ENCODE data around the gene DUSP22. TPM values are rescaled to one million over a fixed set of nuclear protein-coding genes. Genes with fewer than 3 reads are reported as not detected.

Gene DUSP22
- total and polyA plus RNA-seq, 9 of the 15 experiments (the other 6 are each of a cell fraction or from before 2014, with no cell fraction given): 9.3 to 19.4 (median 11.8) TPM

- TF ChIP-seq ZBTB40 (IDR thresholded peaks at IDR 0.05): no peak
- no peak for TF ChIP-seq ZBTB40 (CRISPR knock-in tag; IDR thresholded peaks at IDR 0.05)
- TF ChIP-seq ATF1 (CRISPR knock-in tag; IDR thresholded peaks at IDR 0.05): no peak
- TF ChIP-seq ATF1 (tag; IDR thresholded peaks at IDR 0.05): no peak
- TF ChIP-seq CAMTA2 (CRISPR knock-in tag; conservative IDR thresholded peaks at IDR 0.05): no peak
- TF ChIP-seq SMARCA5 (IDR thresholded peaks at IDR 0.05): no peak
- TF ChIP-seq ETV1 (tag; conservative IDR thresholded peaks at IDR 0.05; ENCODE audit: low read depth): no peak
- TF ChIP-seq AFF1 (IDR thresholded peaks at IDR 0.05; ENCODE audit: low read depth in 1 of 2, partially characterized antibody in 2 of 2): no peak
- TF ChIP-seq CREB3 (tag; conservative IDR thresholded peaks at IDR 0.05; ENCODE audit: low read depth): no peak
- no peak for TF ChIP-seq DNMT1 (IDR thresholded peaks at IDR 0.05)
- TF ChIP-seq SETDB1 (IDR thresholded peaks at IDR 0.05; ENCODE audit: low read length): no peak
- no peak for TF ChIP-seq HIVEP1 (CRISPR knock-in tag; IDR thresholded peaks at IDR 0.05)
- TF ChIP-seq TAF7 (tag; IDR thresholded peaks at IDR 0.05): no peak
- no peak for TF ChIP-seq ELF4 (CRISPR knock-in tag; IDR thresholded peaks at IDR 0.05)
- no peak for TF ChIP-seq ZBTB17 (CRISPR knock-in tag; IDR thresholded peaks at IDR 0.05)
- no peak for TF ChIP-seq SUPT5H (IDR thresholded peaks at IDR 0.05)
These were observed 45.9 kb upstream of the DUSP22 start (continued) for GRCh38 chr6:246352-246751.
